ENCODE results near the gene GCSH. TPM values are rescaled to one million over a fixed set of nuclear protein-coding genes. Genes with fewer than 3 reads are reported as not detected.

GCSH gene
- total RNA-seq, result 10 to 100 TPM; 12.4 to 12.6 TPM

- ATAC-seq (replicated peaks in 1 of 2), result peak; percentile 98
- DNase-seq, result peak; percentile 99 to 100
- Mint-ChIP-seq H3K36me3 (ENCODE audit: insufficient read depth in 2 of 2) (peaks cover 0 to 2% of the 10 kb centered on the region in 2 donors), H3K4me3 (peak within 1 kb of the TSS; percentile 84 to 87), H3K9me3 (peaks cover 1 to 2% of the 10 kb centered on the region in 2 donors), H3K4me1 (ENCODE audit: low read depth) (peaks cover 19% of the 10 kb centered on the region), H3K27me3 (ENCODE audit: low read depth) (no peaks in the 10 kb centered on the region), H3K27ac (no peak within 1 kb of the TSS)
Measured at GRCh38 chr16:81095953-81096714, at the start of gene GCSH. TSS of gene GCSH (minus strand) at chr16:81096395. CDS start at chr16:81096278, 117 bp downstream.

DNA sequence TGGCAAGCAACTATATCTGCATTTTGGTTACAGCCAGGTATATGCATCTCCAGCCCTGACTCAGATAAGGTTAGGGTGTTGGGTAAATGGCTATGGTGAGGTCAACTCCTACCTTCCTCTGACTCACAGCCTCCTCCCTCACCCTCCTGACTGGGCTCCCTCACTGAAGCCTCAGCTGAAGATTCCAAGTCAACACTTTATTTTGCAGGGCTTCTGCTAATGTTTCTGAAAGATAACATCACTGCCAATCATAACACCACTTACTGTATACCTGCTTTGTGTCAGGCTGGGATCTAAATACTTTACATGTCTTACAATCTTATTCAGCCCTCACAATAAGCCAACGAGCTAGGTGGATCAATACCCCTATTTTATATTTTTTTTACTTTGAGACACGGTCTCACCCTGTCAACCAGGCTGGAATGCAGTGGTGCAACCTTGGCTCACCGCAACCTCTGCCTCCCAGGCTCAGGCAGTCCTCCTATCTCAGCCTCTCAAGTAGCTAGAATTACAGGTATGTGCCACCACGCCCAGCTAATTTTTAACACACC lies 47.8 kb upstream of the GCSH start:
- Mint-ChIP-seq H3K4me1 (ENCODE audit: low read depth) (no peaks in the 10 kb centered on the region), H3K9me3 (no peaks in the 10 kb centered on the region), H3K27ac (no peak overlapping the region), H3K36me3 (ENCODE audit: insufficient read depth in 2 of 2) (no peaks in the 10 kb centered on the region), H3K4me3 (no peak overlapping the region), H3K27me3 (ENCODE audit: low read depth) (peaks cover 8% of the 10 kb centered on the region)
- DNase-seq (no peak), ATAC-seq (replicated peaks in 1 of 2) (no peak)

GRCh38 chr16:81142864-81143263 lies 46.7 kb upstream of the GCSH start:
- Mint-ChIP-seq H3K27ac (no peak overlapping the region), H3K36me3 (ENCODE audit: insufficient read depth in 2 of 2) (no peaks in the 10 kb centered on the region), H3K9me3 (no peaks in the 10 kb centered on the region), H3K4me1 (ENCODE audit: low read depth) (no peaks in the 10 kb centered on the region), H3K27me3 (ENCODE audit: low read depth) (peaks cover 8% of the 10 kb centered on the region), H3K4me3 (no peak overlapping the region)
- ATAC-seq (replicated peaks in 1 of 2) (no peak), DNase-seq (no peak)

DNA sequence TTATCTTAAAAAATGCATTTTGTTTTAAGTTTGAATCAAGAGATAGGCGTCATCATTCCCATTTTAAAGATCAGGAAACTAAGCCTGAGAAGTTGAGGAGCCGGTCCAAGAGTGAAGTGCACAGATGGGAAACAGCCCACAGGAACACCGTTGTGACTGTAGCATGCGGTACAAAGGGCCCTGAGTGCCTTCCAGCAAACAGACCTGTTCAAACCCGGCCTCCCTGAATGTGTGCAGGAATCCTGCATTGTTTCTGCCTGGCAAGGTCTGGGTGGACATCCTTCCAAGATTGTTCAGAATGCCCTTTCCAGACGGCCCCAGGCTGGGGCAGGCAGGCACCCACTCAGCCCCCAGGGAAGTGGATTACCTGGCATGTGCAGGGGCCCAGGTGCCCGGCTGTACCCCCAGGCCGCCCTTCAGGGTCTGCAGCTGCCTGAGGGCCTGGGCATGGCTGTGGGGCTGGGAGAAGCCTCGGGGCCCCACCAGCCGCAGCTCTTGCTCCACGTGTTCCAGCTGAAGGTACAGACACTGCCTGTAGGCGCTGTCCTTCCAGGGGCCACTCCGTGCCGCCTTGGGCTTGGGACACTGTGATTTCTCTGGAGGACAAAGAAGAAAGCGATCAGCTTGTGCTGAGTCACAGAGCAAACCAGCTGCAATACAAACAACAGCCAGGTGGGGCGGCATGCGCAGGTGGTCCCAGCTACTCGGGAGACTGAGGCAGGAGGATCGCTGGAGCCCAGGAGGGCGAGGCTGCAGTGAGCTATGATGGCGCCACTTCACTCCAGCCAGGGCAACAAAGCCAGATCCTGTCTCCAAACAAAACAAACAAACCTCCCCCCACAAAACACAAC lies 45.0 kb upstream of the GCSH start:
- H3K36me3 Mint-ChIP-seq (ENCODE audit: insufficient read depth in 2 of 2), result no peaks in the 10 kb centered on the region
- no peak overlapping the region for H3K4me3 Mint-ChIP-seq
- H3K27ac Mint-ChIP-seq, result no peak overlapping the region
- DNase-seq (peak; percentile 2 to 6), ATAC-seq (replicated peaks in 1 of 2) (no peak)
- H3K9me3 Mint-ChIP-seq, result no peaks in the 10 kb centered on the region
- H3K4me1 Mint-ChIP-seq (ENCODE audit: low read depth), result no peaks in the 10 kb centered on the region
- peaks cover 8% of the 10 kb centered on the region for H3K27me3 Mint-ChIP-seq (ENCODE audit: low read depth)

DNA sequence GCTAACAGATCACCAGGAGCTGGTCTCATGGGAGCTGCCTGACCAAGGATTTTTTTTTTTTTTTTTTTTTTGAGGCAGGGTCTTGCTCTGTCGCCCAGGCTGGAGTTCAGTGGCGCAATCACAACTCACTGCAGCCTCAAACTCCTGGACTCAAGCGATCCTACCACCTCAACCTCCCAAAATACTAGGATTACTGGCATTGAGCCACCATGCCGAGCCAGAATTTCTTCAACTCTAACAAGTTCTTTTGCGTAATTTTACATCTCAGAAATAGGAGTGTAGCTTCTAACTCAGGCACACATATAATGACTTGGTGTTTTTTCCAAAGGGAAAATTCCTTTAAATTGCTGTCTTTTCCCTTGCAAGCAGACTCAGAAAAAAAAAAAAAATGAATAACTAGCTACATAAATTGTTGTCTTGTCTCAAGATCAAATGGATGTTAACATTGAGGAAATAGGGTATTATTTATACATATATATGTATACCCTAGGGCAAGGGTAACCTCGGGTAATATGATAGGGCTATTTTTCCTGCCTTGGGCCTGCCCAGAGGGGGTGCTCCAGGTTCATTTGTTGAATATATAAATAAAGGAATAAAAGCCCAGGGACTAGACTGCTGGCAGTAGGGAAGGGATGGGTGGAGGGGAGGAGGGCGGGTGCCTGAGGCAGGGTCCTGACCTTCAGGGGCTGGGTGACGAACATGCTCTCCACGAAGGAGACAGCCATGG lies 42.8 kb upstream of the GCSH start:
- Mint-ChIP-seq H3K27ac (no peak overlapping the region), H3K4me3 (no peak overlapping the region), H3K4me1 (ENCODE audit: low read depth) (no peaks in the 10 kb centered on the region), H3K27me3 (ENCODE audit: low read depth) (peaks cover 8% of the 10 kb centered on the region), H3K36me3 (ENCODE audit: insufficient read depth in 2 of 2) (no peaks in the 10 kb centered on the region), H3K9me3 (no peaks in the 10 kb centered on the region)
- ATAC-seq (replicated peaks in 1 of 2) (no peak), DNase-seq (no peak)

- Mint-ChIP-seq H3K36me3 (ENCODE audit: insufficient read depth in 2 of 2) (no peaks in the 10 kb centered on the region), H3K4me1 (ENCODE audit: low read depth) (no peaks in the 10 kb centered on the region), H3K27ac (no peak overlapping the region), H3K9me3 (no peaks in the 10 kb centered on the region), H3K4me3 (no peak overlapping the region), H3K27me3 (ENCODE audit: low read depth) (no peaks in the 10 kb centered on the region)
- ATAC-seq (replicated peaks in 1 of 2) (no peak), DNase-seq (no peak)
Measured at GRCh38 chr16:81137754-81138153, 41.6 kb upstream of the GCSH start.

DNA sequence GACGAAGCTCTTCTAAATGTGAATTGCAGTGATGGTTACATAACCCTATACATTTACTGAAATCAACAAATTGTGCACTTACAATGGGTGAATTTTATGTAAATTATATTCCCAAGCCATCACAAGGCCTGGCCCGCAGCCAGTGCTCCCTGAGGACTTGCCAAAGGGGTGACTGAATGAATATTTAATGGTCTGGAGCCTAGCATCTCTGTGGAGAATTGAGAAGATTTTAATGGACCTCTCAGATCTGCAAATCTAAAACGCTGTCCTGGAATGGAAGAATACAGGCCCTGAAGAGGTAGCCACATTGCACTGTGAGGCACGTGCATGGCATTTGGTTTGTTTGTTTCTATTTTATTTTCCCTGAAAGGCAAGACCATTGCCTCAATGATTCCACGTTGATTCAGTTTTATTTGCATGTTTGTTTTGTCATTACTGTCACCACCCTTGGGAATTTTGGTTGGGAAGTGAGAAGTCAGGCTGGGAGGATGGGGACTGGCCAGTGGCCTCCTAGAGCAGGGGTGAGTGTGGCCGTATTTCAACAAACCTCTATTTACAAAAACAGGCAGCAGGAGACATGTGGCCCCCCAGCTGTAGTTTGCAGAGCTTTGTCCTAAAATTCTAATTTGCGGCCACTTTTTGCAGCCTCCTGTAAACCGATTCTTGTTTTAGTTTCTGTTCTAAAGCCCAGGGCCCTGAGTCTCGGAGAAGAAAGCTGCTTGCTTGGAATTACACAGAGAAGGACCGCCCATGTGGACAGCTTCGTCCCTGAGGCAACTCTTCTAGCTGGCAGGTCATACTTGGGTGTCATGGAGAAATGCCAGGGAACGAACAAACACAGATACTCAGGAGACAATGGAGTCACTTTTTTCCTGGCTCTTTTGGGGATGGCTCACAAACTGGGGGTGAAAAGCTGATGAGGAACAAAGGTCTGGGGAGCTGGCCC lies 40.5 kb upstream of the GCSH start:
- no peaks in the 10 kb centered on the region for H3K27me3 Mint-ChIP-seq (ENCODE audit: low read depth)
- no peak overlapping the region for H3K27ac Mint-ChIP-seq
- H3K9me3 Mint-ChIP-seq, result no peaks in the 10 kb centered on the region
- DNase-seq, result no peak
- H3K4me3 Mint-ChIP-seq, result no peak overlapping the region
- H3K4me1 Mint-ChIP-seq (ENCODE audit: low read depth), result no peaks in the 10 kb centered on the region
- ATAC-seq (replicated peaks in 1 of 2), result no peak
- H3K36me3 Mint-ChIP-seq (ENCODE audit: insufficient read depth in 2 of 2), result no peaks in the 10 kb centered on the region

DNA sequence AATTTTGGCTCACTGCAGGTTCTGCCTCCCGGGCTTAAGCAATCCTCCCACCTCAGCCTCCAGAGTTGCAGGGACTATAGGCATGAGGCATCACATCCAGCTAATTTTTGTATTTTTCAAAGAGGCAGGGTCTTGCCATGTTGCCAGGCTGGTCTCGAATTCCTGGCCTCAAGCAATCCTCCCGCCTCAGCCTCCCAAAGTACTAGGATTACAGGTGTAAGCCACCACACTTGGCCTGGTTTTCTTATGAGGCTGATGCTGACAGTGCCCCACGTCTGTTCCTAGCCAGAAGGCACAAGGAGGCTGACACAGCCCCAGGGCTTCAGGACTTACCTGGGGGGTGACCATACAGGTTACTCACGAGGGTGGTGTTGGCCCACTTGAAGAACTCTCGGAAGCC lies 33.9 kb upstream of the GCSH start:
- H3K4me1 Mint-ChIP-seq (ENCODE audit: low read depth), result no peaks in the 10 kb centered on the region
- no peak overlapping the region for H3K4me3 Mint-ChIP-seq
- H3K36me3 Mint-ChIP-seq (ENCODE audit: insufficient read depth in 2 of 2), result no peaks in the 10 kb centered on the region
- peaks cover 16% of the 10 kb centered on the region for H3K27me3 Mint-ChIP-seq (ENCODE audit: low read depth)
- no peak overlapping the region for H3K27ac Mint-ChIP-seq
- ATAC-seq (replicated peaks in 1 of 2) (no peak), DNase-seq (no peak)
- no peaks in the 10 kb centered on the region for H3K9me3 Mint-ChIP-seq

- H3K9me3 Mint-ChIP-seq, result no peaks in the 10 kb centered on the region
- no peak overlapping the region for H3K4me3 Mint-ChIP-seq
- DNase-seq, result no peak
- H3K27ac Mint-ChIP-seq, result no peak overlapping the region
- no peaks in the 10 kb centered on the region for H3K36me3 Mint-ChIP-seq (ENCODE audit: insufficient read depth in 2 of 2)
- no peaks in the 10 kb centered on the region for H3K4me1 Mint-ChIP-seq (ENCODE audit: low read depth)
- peaks cover 16% of the 10 kb centered on the region for H3K27me3 Mint-ChIP-seq (ENCODE audit: low read depth)
- no peak for ATAC-seq (replicated peaks in 1 of 2)
Measured at GRCh38 chr16:81128726-81129524, 32.7 kb upstream of the GCSH start.

DNA sequence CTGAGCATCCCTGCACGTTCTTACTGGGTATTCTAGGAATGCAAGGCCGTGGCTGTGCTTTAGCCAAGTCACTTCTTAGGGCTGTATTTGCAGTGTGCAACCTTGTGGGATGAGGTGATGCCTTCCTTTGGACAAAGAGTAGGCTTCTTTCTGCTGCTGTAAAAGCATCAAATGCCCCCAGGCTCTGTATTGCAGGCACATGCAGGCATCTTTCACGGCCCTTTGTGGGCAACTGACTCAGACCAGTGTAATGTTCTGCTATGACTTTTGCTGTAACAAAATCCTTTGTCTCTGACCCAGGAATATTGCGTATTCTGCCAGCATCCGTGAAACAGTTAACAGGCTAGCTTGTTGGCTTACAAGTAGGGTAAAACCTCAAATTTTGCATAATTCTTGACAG lies 30.9 kb upstream of the GCSH start:
- H3K27me3 Mint-ChIP-seq (ENCODE audit: low read depth), result peaks cover 16% of the 10 kb centered on the region
- no peaks in the 10 kb centered on the region for H3K36me3 Mint-ChIP-seq (ENCODE audit: insufficient read depth in 2 of 2)
- no peak overlapping the region for H3K4me3 Mint-ChIP-seq
- H3K27ac Mint-ChIP-seq, result no peak overlapping the region
- no peaks in the 10 kb centered on the region for H3K9me3 Mint-ChIP-seq
- DNase-seq, result no peak
- no peaks in the 10 kb centered on the region for H3K4me1 Mint-ChIP-seq (ENCODE audit: low read depth)
- ATAC-seq (replicated peaks in 1 of 2), result no peak

GRCh38 chr16:81123092-81123852 lies 27.1 kb upstream of the GCSH start:
- Mint-ChIP-seq H3K4me1 (ENCODE audit: low read depth) (no peaks in the 10 kb centered on the region), H3K4me3 (no peak overlapping the region), H3K36me3 (ENCODE audit: insufficient read depth in 2 of 2) (no peaks in the 10 kb centered on the region), H3K27ac (no peak overlapping the region), H3K27me3 (ENCODE audit: low read depth) (peaks cover 19% of the 10 kb centered on the region), H3K9me3 (no peaks in the 10 kb centered on the region)
- ATAC-seq (replicated peaks in 1 of 2) (no peak), DNase-seq (no peak)

All from activated T-cell treated with anti-CD3 and anti-CD28 coated beads, Interleukin-2, amount 50 U/mL, for 72 hours (primary cell).